OCI-M2 (cell line): ENCODE results near the gene CNOT11.
"Not testable (repeated sequence)": the region's sequence is repeated elsewhere in the genome, so short reads cannot be mapped to it uniquely, and the experiment has no call there.

Experiments
- DNase-seq: peaks from one replicate; lab custom pipeline; 2025; ENCODE audit not compliant: unreplicated experiment; lab: John Stamatoyannopoulos, UW

The CNOT11 gene

GRCh38 chr2:101252408-101253012 lies at the start of gene CNOT11:
CNOT11 (plus strand) TSS chr2:101252886; CDS start chr2:101252965, 79 bp downstream.
- DNase-seq = peak; percentile 37

GRCh38 chr2:101204400-101205115 lies 48.1 kb upstream of the CNOT11 start:
- DNase-seq = no peak

GRCh38 chr2:101205521-101206479 lies 46.9 kb upstream of the CNOT11 start:
- DNase-seq = no peak

- DNase-seq = no peak
These were observed 43.9 kb upstream of the CNOT11 start for GRCh38 chr2:101208830-101209229.

- DNase-seq = no peak
These were observed 33.4 kb upstream of the CNOT11 start for GRCh38 chr2:101219246-101219645.

GRCh38 chr2:101220091-101220490 lies 32.6 kb upstream of the CNOT11 start:
- DNase-seq = not testable (repeated sequence)

- no peak for DNase-seq
These were observed 28.9 kb upstream of the CNOT11 start for GRCh38 chr2:101223814-101224231.

GRCh38 chr2:101230541-101231001 lies 22.1 kb upstream of the CNOT11 start:
- no peak for DNase-seq

- no peak for DNase-seq
These were observed 21.4 kb upstream of the CNOT11 start for GRCh38 chr2:101231240-101231639.

GRCh38 chr2:101231937-101232730 lies 20.6 kb upstream of the CNOT11 start:
- no peak for DNase-seq

GRCh38 chr2:101232770-101233169 lies 19.9 kb upstream of the CNOT11 start:
- no peak for DNase-seq

- DNase-seq = no peak
These were observed 18.3 kb upstream of the CNOT11 start for GRCh38 chr2:101234169-101234938.

GRCh38 chr2:101235956-101236355 lies 16.7 kb upstream of the CNOT11 start:
- not testable (repeated sequence) for DNase-seq

- not testable (repeated sequence) for DNase-seq
These were observed 14.7 kb upstream of the CNOT11 start for GRCh38 chr2:101237944-101238343.

GRCh38 chr2:101238930-101239759 lies 13.5 kb upstream of the CNOT11 start:
- no peak for DNase-seq

GRCh38 chr2:101239760-101240118 lies 12.9 kb upstream of the CNOT11 start:
- DNase-seq = not testable (repeated sequence)

- DNase-seq = not testable (repeated sequence)
These were observed 12.0 kb upstream of the CNOT11 start for GRCh38 chr2:101240694-101241093.

GRCh38 chr2:101241158-101241557 lies 11.5 kb upstream of the CNOT11 start:
- no peak for DNase-seq

GRCh38 chr2:101244373-101244772 lies 8.3 kb upstream of the CNOT11 start:
- DNase-seq = not testable (repeated sequence)
